ENCODE data around the gene MBIP.

Gene MBIP

DNA sequence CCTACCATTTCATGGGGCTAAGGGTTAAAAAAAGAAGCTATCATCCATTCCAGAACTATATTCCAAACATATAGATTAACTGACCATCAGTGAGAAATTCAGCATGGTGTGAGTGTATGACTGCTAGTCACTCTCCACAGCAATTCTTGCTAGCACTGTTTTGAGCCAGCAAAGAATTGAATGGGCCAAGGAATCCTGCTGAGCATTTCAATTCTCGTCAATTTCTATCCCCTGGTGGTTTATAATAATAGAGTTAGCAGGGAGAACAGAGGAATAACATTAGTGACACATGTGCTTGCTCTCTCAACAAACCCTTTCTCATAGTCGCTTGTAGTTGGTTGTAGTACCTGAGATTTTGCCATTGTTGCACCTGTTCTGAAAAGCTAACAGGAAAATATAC is 7.2 kb downstream of the MBIP start:
- no peak for DNase-seq (ENCODE audit: low read depth in 2 of 2)

DNA sequence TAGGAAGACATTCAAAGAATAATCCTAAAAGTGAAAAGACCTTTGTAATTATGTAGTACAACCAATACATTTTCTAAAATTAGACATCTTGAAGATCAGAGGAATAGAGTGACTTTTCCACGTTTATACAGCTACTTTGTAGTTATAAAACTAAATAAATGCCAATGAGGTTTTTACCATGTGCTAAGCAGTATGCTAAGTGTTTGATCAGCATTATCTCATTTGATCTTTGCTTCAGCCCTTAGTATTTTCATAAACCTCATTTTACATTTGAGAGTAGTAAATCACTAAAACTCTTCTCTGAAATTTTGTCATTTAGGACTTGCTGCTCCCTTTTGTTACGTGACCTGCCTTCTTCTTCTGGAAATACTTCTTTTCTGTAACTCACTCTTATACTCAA is 13.6 kb downstream of the MBIP start:
- DNase-seq (ENCODE audit: low read depth in 2 of 2), result no peak

DNA sequence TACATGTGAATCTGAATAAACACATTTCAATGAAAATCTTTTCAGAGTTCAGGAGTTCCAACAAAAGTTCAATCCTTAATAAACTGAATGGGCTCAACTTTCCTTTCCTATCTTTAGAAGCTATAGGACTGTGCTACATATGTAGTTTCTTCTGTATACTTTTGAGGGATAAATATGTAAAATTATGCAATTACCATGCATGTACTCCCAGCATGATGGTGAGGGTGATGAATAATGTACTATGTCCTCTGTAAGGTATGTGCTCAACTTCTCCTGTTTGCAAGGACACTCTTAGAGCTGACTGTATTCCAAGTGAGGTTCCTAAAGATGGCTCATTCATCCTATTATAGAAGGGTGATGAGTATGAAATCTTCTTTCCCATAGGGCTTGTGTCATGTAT is 15.5 kb downstream of the MBIP start:
- DNase-seq (ENCODE audit: low read depth in 2 of 2), result no peak

DNA sequence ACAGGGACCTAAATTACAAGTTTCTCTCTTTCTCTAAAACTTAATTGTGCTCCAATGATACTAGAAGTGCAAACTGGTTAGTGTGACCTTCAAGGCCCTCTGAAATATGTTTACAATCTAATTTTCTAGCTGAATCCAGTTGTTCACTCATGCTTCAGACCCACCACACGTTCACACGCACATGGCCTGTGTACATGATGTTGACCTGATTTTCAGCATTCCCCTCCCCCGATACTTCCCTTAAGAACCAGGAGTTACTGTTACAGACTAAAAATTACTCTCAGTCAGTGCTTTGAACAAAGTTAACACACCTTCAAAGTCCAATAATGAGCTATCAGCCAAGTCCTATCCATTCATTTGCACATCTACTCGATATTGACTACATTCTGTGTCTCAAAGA is 16.5 kb downstream of the MBIP start:
- DNase-seq (ENCODE audit: low read depth in 2 of 2), result no peak

DNA sequence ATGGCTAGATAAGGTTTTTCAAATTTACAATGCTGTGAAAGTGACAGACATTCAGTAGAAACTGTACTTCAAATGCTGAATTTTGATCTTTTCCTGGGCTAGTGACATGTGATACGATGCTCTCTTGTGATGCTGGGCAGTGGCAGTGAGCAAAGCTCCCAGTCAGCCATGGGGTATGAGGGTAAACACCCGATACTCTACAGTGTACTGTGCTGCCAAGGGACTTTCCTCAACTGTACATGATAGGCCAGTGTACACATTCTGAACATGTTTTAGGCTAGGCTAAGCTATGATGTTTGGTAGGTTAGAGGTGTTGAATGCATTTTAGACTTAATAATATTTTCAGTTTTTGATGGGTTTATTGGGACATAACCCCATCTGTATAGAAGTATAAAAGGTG is 17.6 kb downstream of the MBIP start:
- DNase-seq (ENCODE audit: low read depth in 2 of 2), result no peak

DNA sequence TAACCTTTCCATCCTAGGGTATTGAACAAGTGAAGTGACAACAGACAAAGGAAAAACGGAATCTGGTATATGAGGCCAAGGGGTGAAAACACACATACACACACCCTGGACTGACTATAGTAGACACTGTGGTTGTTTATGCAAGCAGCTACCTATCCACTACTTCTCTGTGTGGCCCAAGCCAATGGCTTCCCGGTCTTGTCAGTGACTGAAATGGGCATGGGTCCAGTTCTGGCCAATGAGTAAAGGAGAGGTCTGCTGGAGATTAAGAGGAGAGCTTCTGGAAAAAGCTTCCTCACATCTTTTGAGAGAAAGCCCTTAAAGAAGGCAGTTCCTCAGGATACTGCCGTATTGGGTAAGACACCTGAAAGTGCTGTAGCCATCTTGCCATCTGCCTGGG is 19.3 kb downstream of the MBIP start:
- no peak for DNase-seq (ENCODE audit: low read depth in 2 of 2)

DNA sequence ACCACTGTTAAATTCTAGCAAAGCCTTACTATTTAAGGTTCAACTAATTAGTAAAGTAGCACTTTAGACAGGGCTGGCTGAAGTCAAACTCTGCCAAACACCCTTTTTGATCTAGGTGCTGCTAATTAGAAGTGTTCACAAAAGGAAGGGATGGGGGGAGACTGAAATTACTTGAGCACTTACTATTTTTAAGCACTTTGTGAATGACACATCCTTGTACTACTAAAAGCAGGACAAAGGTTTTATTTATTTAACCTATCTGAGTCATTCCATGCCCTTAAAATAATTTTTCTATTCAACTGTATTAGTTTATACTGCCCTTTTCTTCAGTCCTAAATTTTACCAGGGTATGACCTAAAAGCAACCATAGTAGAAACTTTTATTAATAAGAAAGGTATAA is 20.1 kb downstream of the MBIP start:
- no peak for DNase-seq (ENCODE audit: low read depth in 2 of 2)

DNA sequence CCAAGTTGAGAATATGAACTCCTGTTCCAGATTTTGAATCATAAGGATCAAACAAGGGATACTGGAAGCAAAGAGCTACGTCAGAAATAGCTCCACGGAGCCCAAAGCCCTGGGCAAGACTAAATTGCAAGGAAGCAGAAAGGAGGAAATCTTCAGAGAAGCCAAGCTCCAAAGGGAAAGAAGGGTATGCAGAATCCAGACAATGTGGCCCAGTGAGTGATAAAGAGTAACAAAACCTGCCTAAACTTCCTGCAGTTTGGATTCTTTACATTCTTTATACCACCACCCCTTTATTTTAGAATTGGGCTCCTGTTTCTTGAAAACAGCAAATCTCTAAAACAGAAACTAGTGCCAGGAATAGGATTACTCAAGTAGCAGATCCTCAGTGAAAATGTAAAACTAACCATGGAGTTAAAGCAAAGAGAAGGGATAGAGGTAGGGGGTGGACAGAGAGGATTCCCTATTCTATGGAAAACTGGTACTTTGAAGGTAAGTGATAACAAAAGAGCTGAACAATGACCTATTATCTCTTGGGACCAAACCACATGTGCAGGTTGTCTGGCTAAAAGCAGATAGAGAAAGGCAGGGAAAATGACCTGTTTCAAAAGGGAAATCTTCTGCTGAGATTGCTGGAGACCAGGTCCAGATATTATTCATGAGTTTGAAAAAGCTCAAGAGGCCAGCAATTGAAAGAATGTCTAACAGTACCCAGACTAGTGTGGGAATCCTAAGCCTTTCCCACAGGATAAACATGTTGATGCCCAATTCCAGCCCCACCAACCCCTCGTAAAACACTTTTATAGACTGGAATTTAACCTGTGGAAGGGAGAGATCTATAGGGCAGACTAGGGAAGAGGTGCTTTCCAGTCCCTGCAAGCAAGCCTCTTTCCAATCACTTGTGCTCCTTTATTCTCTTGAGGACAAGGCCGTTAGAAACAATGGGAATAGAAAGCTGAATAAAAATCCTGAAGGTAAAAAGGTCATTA is 24.5 kb downstream of the MBIP start:
- no peak for DNase-seq (ENCODE audit: low read depth in 2 of 2)

DNA sequence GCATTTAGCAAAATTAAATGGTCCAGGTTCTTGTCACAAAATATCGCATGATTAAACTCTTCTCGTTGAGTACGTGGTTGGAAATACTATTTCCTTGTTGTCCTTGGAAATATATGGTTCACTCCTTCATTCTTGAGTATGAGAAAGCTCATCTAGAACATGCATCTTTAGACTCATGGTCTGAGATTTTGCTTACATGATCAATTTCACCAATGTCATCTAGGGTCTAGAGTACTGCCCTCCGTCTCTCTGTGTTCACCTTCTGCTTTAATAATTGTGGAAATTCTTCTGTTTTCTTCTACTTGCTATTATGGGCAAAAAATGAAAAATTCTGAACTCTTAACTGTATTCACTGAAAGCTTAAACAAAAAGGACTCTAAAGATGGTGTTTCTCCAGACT is 25.9 kb downstream of the MBIP start:
- no peak for DNase-seq (ENCODE audit: low read depth in 2 of 2)

DNA sequence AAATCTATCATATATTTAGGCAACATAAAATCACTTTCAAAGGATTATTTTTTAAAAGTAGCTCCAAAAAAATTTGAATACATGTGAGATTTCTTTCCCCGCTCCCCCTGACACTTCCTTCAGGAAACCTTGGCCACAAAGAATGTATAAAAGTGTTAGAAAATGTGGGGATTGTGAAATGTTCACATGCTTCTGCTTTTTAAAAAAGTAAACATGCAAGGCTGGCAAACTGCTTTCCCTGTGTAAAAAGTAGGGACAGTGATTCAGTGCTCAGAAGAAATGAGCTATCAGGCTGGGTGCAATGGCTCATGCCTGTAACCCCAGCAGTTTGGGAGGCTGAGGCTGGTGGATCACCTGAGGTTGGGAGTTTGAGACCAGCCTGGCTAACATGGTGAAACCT is 26.6 kb downstream of the MBIP start:
- no peak for DNase-seq (ENCODE audit: low read depth in 2 of 2)

DNA sequence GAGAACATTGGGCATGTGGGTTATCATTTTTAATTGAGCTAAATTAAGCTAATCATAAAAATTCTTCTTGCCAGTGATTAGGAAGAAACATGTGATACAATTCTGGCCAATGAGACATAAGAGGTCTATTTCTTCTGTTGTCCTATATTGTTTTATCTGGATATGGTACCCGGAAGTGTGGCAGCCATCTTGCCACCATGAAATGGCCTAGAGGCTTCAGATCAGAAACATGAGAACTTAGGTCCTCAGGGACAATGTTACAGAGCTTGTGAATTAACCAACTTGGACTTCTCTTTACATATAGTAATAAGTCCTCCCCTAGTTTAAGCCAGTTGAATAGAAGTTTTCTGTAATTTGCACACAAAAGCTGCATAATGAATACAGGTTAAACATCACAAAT is 30.5 kb downstream of the MBIP start:
- no peak for DNase-seq (ENCODE audit: low read depth in 2 of 2)

DNA sequence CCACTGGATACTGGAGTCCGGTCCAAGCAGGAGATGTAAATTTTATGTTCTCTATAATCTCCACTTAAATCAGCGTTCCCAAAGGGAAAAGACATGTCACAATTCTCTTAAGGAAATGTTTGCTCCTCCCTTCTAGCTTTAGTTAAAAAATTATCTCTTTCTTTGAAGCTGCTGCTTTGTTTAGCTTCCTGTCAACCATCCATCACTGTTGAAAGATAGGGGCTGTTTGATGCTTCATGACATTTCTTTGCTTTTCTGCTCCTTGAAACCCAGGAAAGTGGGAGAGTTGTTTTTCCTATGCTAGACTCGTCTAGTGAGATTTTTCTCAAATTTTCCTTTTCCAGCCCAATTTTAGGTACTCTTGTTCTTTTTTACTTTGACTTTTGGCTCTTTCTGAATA is 31.9 kb downstream of the MBIP start:
- DNase-seq (ENCODE audit: low read depth in 2 of 2), result no peak

DNA sequence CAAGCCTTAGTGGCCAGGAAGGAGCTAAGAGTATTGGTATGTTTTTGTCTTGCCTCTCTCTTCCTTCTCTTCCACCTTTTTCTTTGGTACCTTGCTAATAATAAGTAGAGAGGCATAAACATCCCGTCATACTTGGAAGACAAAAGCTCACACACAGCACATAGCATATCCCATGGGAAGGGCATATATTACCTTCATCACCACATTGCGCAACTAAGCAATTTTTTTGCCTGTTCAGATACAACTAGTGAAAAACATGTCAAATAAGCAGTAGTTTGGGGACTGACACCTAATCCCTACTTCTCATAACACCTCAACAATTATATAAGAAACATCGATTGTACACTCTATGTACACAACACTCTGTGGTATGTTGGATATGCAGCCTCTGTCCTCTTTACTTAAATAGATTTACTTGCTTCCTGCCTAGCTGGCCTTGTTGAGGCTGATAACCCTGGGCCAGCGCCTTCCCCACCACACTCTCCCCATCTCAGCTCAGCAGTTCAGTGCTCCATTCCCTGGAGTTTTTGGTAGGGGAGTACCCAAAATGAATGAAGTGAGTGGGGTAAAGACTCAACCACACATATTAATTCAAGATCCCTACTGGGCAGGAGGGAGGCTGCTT is 35.4 kb downstream of the MBIP start:
- DNase-seq (ENCODE audit: low read depth in 2 of 2), result no peak

DNA sequence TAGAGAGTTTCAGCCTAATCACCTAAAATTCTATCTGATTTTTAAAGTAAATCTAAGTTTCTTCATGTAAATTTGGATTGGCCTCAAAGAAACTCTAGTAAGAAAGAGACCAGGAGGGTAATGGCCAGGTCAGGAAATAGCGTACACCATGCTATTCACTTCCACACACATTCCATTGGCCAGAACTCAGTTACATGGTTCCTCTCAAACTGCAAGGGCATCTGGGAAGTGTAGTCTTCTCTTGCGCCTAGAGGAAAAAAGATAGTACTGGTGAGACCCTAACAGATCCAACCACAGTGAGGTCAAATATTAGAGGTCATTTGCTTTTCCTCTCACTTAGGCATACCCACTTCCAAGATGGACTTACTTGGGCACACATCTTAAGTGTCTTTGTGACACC is 39.1 kb downstream of the MBIP start:
- DNase-seq (ENCODE audit: low read depth in 2 of 2), result no peak

DNA sequence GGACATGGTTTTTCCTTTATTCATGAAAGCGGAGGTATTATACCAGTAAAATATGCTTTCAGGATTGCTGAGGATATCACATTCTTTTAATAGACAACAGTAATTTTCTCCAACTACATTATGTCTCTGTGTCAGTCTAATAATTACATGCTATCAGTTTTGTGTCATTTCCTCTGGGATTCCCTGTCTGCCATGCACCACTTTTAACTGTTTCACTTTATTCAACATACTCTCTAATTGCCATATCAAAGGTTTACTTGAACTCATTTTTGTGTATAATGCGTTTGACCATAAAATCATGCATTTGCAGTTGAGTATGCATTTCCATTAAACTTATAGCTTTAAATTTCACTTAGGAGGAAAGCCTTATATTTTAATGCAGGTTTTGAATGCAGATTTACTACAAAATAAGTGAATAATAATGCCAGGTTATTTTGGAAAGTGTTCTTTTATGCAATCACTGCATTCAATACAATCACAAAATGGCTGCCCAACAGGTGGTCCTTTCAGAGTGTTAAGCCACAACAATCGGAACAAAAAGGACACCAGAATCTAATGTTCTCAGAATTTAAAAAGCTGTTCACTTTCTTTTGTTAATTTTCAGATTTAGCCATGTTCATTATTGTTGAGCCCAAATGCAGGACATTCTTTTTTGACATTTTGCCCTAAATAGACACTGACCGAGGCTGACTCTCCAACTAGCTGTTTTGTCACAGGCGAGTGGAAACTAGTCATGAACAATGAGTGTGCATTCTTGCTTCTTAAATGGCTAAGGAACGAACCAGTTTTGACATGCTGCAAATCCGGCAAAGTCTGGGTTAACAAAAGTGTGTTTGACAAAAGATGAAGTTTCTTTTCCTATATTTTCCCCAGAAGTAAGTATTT is 40.9 kb downstream of the MBIP start:
- DNase-seq (ENCODE audit: low read depth in 2 of 2), result no peak

DNA sequence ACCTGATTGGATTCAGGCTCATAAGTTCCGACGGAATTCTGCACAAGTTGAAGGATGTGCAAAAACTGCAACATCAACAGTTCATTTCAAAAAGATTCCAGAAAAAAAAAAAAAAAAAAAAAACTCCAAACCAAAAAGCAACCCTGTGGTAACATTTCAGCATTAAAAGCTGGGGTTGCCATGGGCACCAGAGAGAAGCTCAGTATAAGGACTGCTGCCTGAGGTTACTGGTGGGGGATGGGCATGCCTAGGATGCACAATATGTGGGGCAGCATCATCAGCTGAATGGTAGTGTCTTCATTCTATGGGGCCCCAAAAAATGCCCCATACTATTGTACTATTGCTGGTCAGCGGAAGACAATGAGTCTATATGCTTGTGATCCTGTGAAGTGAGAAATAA is 44.7 kb downstream of the MBIP start:
- DNase-seq (ENCODE audit: low read depth in 2 of 2), result no peak

DNA sequence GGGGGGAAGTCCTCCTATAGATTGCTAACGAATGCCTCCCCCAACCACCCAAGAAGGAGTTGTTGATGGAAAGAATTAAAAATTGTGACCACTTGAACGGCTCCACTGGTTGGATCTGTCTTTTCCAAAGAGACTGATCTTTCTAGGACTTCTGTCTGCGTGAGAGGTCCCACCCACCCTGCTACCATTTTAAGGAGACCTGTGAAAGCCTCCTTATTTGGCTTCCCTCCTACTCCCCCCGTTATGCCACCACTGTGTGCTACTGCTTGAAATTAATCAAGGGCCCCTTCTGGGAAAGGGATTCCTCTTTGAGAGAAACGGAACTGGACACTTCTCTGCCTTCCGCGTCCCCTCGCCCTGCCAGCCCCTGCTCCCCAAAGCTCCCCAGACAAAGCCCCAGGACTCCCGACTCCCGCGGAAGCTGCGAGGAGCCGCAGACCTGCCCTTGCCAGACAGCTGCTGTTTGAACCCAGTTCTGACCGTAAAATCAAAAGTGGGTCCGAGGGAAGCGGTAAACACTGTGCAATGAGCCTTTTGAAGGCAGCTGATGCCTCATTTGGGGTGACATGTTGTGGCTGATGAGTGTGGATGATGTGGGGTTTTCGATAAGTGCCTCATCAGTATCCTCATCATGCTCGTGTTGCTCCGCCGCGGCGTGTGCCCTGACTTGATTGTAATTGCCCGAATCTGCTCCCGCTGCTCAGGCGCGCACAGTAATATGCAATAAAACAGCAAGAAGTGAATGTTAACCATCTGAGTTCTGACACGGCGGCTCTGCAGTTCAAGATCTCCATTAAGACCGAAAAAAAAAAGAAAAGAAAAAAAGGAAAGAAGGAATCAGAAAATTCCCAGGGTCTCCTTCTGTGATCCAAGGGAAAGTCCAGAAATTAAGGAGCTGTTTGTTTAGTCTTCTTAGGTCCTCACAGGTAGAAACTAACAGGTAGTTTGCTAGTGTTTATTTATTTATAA is 48.2 kb downstream of the MBIP start:
- DNase-seq (ENCODE audit: low read depth in 2 of 2), result peak in 1 of 2 donors; percentile 6

DNA sequence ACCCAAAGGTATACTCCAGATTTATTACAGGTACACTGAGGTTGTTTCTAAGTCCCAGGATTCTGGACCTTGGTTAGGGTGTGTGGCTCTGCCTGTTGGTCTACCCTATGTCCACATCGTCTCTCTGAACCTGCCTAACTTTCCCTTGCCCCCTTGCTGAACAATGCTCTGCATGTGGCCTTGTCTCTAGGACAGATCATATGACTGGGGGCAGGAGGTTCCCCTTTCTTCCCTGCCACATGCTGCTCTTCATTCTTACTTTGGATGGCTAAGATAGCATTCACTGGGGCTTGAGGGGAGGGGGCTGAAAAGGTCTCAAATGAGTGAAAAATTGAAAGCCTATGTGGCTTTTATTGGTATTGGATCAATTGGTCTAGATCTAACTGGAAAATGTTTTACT is 49.2 kb downstream of the MBIP start:
- DNase-seq (ENCODE audit: low read depth in 2 of 2), result no peak

DNA sequence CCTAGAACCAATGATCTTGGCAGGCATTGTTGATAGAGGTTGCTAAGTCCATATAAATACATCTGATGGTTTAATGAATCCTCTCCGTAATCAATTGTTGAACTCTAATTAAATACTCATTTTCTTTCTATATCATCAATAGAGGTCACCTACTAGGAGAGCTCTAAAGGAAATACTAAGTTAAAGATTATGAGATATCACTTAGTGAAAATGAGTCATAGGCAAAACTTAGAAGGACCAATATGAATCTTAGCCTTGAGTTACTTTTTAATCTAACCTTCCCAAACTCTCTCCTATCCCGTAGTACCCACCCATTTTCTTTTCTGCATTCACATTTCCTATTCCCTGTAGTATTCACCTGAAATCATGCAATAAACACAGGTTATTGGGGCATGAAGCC is 50.2 kb downstream of the MBIP start:
- no peak for DNase-seq (ENCODE audit: low read depth in 2 of 2)

DNA sequence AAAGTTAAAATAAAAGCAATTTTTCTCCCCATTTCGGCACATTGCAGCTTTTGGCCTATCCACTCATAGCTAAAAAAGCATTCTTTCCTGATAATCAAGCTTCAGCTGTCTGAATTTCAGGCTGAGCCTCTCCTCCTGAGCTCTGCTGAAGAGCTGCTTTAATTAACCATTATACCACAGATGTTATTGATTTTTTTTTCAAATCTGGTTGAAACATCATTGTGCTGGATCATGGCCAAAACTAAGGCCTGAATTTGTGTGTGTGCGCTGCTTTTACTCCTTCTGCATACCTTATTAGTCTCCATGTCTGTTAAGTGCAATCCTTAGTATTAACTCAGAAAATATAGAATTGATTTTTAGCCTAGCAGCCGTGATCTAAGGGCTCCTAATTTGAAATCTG is 52.3 kb downstream of the MBIP start:
- no peak for DNase-seq (ENCODE audit: low read depth in 2 of 2)

DNA sequence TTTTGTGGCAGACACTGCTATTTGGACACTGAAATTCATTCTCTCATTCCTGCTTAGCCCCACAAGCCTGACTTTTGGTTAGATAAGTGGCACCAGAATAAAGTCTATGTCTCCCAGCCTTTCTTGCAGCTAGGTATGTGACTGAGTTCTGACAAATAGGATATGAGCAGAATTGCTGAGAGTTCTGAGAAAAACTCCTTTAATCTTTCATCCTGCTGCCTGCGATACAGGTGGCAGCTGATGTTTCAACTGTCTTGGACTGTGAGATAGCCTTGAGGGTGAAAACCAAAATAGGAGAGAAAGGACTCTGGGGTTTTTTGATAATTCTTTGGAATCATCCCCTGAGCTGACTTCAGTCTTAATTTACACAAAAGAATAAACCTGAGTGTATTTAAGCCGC is 55.8 kb downstream of the MBIP start:
- DNase-seq (ENCODE audit: low read depth in 2 of 2), result no peak

Data from stimulated activated CD4-positive, alpha-beta T cell treated with anti-CD3 and anti-CD28 coated beads, Interleukin-1b, Interleukin-23, amount 100 ng/mL, for 4 hours (primary cell).